NB4 (cell line): Measurements from ENCODE around the gene ENO2.
A peak's percentile ranks its signal among the peaks of the same experiment; 100 is the strongest.

ENCODE experiments used
- DNase-seq: peaks from one replicate; pipeline ENCODE4 v3.0.0; 2010; ENCODE audit warnings: low read depth
- H3K4me3 ChIP-seq: one replicate; pipeline ENCODE4 v1.5.1; 2011; ENCODE audit warnings: mild to moderate bottlenecking, low read depth, low read length, moderate library complexity
- CTCF ChIP-seq: IDR thresholded peaks from one replicate; pipeline ENCODE4 v1.5.1; 2012; ENCODE audit warnings: low read depth, low read length
- MYC ChIP-seq: IDR thresholded peaks from 2 replicates; pipeline ENCODE4 v1.6.1; 2011; ENCODE audit warnings: low read depth, low read length
- POLR2A ChIP-seq: IDR thresholded peaks from 2 replicates; pipeline ENCODE4 v1.6.1; 2011; ENCODE audit warnings: mild to moderate bottlenecking; ENCODE audit not compliant: insufficient read length; ENCODE audit errors: extremely low read depth
- TF ChIP-seq, protein P1 (sequence below): IDR thresholded peaks from 2 replicates; pipeline ENCODE4 v1.6.1; 2011; ENCODE audit warnings: low read depth, low read length

The ENO2 gene

DNA sequence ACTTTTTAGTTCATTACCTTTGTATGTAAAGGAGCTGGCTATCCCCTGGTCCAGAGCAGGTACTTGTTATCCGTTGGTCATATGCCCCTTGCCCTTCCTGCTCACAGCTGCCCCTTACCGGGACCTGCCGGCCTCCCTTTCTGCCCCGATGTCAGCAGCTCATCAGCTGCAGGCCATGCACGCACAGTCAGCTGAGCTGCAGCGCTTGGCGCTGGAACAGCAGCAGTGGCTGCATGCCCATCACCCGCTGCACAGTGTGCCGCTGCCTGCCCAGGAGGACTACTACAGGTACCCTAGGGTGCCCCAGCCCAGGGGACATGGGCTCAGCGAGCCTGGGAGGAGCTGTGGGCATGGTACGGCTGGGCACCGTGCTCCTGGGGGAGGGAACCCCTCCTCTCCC is 26.9 kb downstream of the ENO2 start:
- no peak for TF ChIP-seq CTCF
- DNase-seq: no peak
- no peak overlapping the region for H3K4me3 ChIP-seq

- no peak for DNase-seq
- H3K4me3 ChIP-seq: no peak overlapping the region
- no peak for TF ChIP-seq MYC
- TF ChIP-seq POLR2A: no peak
- TF ChIP-seq, protein P1, sequence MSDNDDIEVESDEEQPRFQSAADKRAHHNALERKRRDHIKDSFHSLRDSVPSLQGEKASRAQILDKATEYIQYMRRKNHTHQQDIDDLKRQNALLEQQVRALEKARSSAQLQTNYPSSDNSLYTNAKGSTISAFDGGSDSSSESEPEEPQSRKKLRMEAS: no peak
- TF ChIP-seq CTCF: no peak
Measured at GRCh38 chr12:6941782-6942181, 27.4 kb downstream of the ENO2 start.

DNA sequence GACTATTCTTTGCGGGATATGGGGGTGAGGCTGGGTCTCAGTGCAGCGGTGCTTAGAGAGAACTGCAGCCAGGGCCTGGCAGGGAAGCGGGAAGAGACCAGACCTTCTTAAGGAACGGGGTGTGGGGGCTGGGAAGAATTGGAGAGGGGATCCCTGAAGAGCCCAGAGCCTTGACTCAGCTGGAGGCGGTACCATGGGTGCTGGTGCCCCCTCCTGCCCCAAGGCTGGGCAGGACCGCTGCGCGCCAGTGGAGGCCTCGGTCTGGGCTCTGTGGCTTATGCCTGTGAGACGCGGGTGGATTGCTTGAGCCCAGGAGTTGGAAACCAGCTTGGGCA is 27.9 kb downstream of the ENO2 start:
- no peak for DNase-seq
- TF ChIP-seq CTCF (no peak), POLR2A (no peak)
- TF ChIP-seq, protein P1: no peak
- no peak overlapping the region for H3K4me3 ChIP-seq

DNA sequence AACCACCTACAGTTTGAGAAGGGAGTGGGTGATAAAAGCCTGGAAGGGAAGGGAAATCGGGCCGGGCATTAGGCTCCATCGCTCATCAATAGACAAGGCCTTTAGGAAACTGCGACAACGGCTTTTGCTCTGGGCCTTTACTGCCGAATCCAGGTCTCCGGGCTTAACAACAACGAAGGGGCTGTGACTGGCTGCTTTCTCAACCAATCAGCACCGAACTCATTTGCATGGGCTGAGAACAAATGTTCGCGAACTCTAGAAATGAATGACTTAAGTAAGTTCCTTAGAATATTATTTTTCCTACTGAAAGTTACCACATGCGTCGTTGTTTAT is 29.0 kb downstream of the ENO2 start:
- no peak overlapping the region for H3K4me3 ChIP-seq
- peak; percentile 91 for DNase-seq

DNA sequence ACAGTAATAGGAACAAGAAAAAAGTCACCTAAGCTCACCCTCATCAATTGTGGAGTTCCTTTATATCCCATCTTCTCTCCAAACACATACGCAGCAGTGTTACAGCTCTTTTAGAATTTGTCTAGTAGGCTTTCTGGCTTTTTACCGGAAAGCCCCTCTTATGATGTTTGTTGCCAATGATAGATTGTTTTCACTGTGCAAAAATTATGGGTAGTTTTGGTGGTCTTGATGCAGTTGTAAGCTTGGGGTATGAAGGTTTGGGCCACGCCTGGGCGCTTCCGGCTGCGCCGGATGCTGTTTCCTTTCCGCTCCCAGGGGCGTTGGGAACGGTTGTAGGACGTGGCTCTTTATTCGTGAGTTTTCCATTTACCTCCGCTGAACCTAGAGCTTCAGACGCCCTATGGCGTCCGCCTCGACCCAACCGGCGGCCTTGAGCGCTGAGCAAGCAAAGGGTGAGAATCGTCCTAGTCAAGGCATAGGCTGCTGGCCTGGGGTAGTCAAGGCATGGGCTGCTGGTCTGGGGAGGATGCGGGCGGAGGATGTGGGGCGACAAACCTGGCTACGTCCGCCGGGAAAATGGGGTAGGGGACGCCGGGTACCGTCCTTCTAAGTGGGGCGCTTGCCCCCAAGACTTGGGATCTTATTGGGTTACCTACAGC is 29.5 kb downstream of the ENO2 start, which contains the start of the genes C12orf57 and RNU7-1:
C12orf57 (plus strand) TSS at position 301 of the 659 bp plus-strand sequence; CDS start at position 401, 100 bp downstream.
RNU7-1 (plus strand) TSS at position 95 of the 659 bp plus-strand sequence.
- peak; percentile 97 for DNase-seq
- peak within 1 kb of the TSS; percentile 75 for H3K4me3 ChIP-seq
- TF ChIP-seq POLR2A (peak; percentile 100), MYC (no peak), CTCF (no peak)
- TF ChIP-seq, protein P1: peak; percentile 18; the same call in 1 of the 2 replicates

More for the DNA sequence above, 29.0 kb downstream of the ENO2 start:
- TF ChIP-seq MYC (no peak), POLR2A (no peak), CTCF (no peak)
- TF ChIP-seq, protein P1: no peak

- TF ChIP-seq MYC (0 out of 2 replicates have a peak, but pooled peaks have one; percentile 32), CTCF (peak; percentile 76), POLR2A (no peak)
- TF ChIP-seq, protein P1: peak; percentile 15; the same call in 1 of the 2 replicates
- DNase-seq: peak; percentile 94
- H3K4me3 ChIP-seq: peak overlapping the region; percentile 75
Measured at GRCh38 chr12:6944381-6945186, 30.2 kb downstream of the ENO2 start.
